Heart right ventricle (tissue), 16 donors: ENCODE data around the gene PAIP2B. TPM values are rescaled to one million over a fixed set of nuclear protein-coding genes. Genes with fewer than 3 reads are reported as not detected.
A peak's percentile ranks its signal among the peaks of the same experiment; 100 is the strongest.

Experiments used
- ATAC-seq, 8 donors: fragments of 200-7000 bp; cut with Tn5 transposase; one replicate each; pipeline ENCODE4 v1.9.1; 2020; ENCODE audit warnings: mild to moderate bottlenecking in 8 of 8, moderate library complexity in 8 of 8, moderate number of reproducible peaks in 1 of 8
- DNase-seq, 2 donors: peaks; one replicate each; pipeline ENCODE4 v3.0.0-alpha.2; 2020
- H3K27ac ChIP-seq, 10 donors: fragments of 200-600 bp; sonication (generic) in 2 of 10; one replicate each; pipeline versions ENCODE4 v1.5.0 to v1.8.0; 2020 to 2022; ENCODE audit warnings: mild to moderate bottlenecking in 3 of 10
- H3K27me3 ChIP-seq, 7 donors: fragments of 200-600 bp; one replicate each; pipeline ENCODE4 v1.8.0; 2021 to 2022; ENCODE audit warnings: mild to moderate bottlenecking in 2 of 7
- H3K36me3 ChIP-seq, 9 donors: fragments of 200-600 bp; sonication (generic) in 1 of 9; one replicate each; pipeline versions ENCODE4 v1.5.0 to v1.8.0; 2020 to 2022; ENCODE audit warnings: mild to moderate bottlenecking in 2 of 9
- H3K4me1 ChIP-seq, 9 donors: fragments of 200-600 bp; sonication (generic) in 1 of 9; one replicate each; pipeline versions ENCODE4 v1.5.0 to v1.8.0; 2020 to 2022; ENCODE audit warnings: mild to moderate bottlenecking in 4 of 9
- H3K4me3 ChIP-seq, 10 donors: fragments of 200-600 bp; sonication (generic) in 2 of 10; one replicate each; pipeline versions ENCODE4 v1.5.0 to v1.8.0; 2020 to 2022; ENCODE audit warnings: mild to moderate bottlenecking in 7 of 10, moderate library complexity in 2 of 10
- H3K9me3 ChIP-seq, 11 donors: fragments of 200-600 bp in 10 of 11; sonication (generic) in 2 of 11; one replicate each; pipeline versions ENCODE4 v1.5.0 to v1.8.0; 2013 to 2022; ENCODE audit warnings: mild to moderate bottlenecking in 2 of 11, control low read depth in 1 of 11, moderate library complexity in 1 of 11
- WGBS, 2 donors: extraction: QIAGEN DNeasy Blood & Tissue Kit; methylation state at CpG; one replicate each; pipeline ENCODE4 v1.1.7; 2013; ENCODE audit warnings: inconsistent platforms in 1 of 2; 5-methylcytosine and 5-hydroxymethylcytosine counted together
- intact Hi-C, 10 donors: fragments of 100-400 bp; cut with DNase I; formaldehyde crosslinking; loops; one replicate each; pipeline versions ENCODE4 v1.11.1 to v1.14.2; 2022
- polyA plus RNA-seq, 2 donors: library from polyadenylated mRNA; stranded (reverse); fragments of 200-250 nt; gene quantifications; one replicate each; pipeline ENCODE4 v1.2.3, GENCODE V29; 2013
- total RNA-seq, 10 donors: library from RNA; stranded (reverse); fragmentation: NEBNext Ultra II Directional in 3 of 10; extraction: Animal tissue kit (Norgen Biotek cat#: 25700) in 3 of 10; gene quantifications; one replicate each; pipeline versions ENCODE4 v1.2.1 to v1.2.4, GENCODE V29; 2021 to 2023
- TF ChIP-seq, protein P1 (sequence below), 9 donors: fragments of 200-600 bp; sonication (generic) in 2 of 9; IDR thresholded peaks; one replicate each; pipeline versions ENCODE4 v1.5.0 to v1.8.0; 2021 to 2022; ENCODE audit warnings: antibody characterized with exemption in 9 of 9, mild to moderate bottlenecking in 5 of 9, moderate library complexity in 1 of 9
- donor health status: Arrhythmogenic right ventricular cardiomyopathy.
- donor health status: ischemic (EF 13 %, LVEDD 7.1; RV severe dilation, severe dysfunction).
- donor health status: healthy with polysubstance abuse.
- donor health status: DM: no; HTN: yes; CAD: no.
- donor health status: DM: no; HTN: no; CAD: no.
- donor health status: ischemic (EF 25% LVEDD 6.9; RV normal size, moderate dysfunction).
- donor health status: ischemic (EF 25% LVEDD 5.7; RV mildly dilated, moderate dysfunction).
- donor health status: healthy.
- donor health status: DM: yes; HTN: yes; CAD: no.
- donor health status: Ischemic cardiomyopathy.
- donor health status: ischemic (EF 35%, LVEDD 5.7; RV mildly dilated, moderate dysfunction).
- donor health status: nonischemic (EF 11% LVEDD 7.7; RV severe dilation, severe dysfunction).
- donor health status: DM: yes; HTN: yes; CAD: no.
- donor health status: PGD.
- donor health status: ischemic (EF 29% LVEDD 5.4; RV normal size, mild dysfunction).
- donor health status: nonischemic (EF 23%, LVEDD 6.1; RV moderate dilation, normal function).

PAIP2B gene
- total and polyA plus RNA-seq, 12 donors: 7.2 to 108 (median 60.3) TPM

DNA sequence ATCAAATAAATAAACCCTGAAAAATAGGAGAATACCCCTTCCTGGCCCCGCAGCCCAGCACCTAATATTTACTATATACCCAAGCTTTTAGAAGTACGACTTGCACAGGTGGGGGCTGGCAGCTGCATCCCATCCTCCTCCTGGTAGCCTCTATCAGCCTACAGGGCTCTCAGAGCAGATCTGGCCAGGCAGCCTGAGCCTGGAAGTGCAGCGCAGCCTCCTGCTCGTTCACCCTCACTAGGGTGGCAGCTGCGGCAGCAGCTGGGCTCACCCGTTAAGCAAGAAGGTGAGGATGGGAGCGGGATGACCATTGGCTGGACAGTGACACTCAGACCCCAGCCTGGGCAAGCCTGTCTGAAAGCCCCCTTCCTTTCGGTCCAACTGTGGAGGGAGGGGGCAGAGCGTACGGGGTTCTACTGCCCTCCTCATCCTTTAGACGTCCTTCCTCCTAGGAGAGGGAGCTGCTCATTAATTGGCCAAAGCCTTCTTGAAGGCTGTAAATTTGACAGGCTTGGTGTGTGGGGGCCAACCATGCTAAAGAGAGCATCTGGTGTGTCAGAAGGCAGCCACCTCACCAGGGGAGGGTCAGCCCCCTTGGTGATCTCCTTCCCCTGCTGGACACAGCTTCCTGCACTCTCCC, 73.2 kb downstream of the PAIP2B start:
- WGBS, 2 donors: 76 to 83% methylated on average over 11 of the region's 11 CpGs
- Histone ChIP-seq H3K4me1 (peaks cover 0 to 20% (median 6%) of the 10 kb centered on the region in 9 donors), H3K27me3 (no peaks in the 10 kb centered on the region), H3K36me3 (peaks cover 0 to 29% (median 22%) of the 10 kb centered on the region in 9 donors), H3K4me3 (no peak overlapping the region), H3K27ac (no peak overlapping the region), H3K9me3 (no peaks in the 10 kb centered on the region)
- no peak for DNase-seq
- TF ChIP-seq, protein P1, sequence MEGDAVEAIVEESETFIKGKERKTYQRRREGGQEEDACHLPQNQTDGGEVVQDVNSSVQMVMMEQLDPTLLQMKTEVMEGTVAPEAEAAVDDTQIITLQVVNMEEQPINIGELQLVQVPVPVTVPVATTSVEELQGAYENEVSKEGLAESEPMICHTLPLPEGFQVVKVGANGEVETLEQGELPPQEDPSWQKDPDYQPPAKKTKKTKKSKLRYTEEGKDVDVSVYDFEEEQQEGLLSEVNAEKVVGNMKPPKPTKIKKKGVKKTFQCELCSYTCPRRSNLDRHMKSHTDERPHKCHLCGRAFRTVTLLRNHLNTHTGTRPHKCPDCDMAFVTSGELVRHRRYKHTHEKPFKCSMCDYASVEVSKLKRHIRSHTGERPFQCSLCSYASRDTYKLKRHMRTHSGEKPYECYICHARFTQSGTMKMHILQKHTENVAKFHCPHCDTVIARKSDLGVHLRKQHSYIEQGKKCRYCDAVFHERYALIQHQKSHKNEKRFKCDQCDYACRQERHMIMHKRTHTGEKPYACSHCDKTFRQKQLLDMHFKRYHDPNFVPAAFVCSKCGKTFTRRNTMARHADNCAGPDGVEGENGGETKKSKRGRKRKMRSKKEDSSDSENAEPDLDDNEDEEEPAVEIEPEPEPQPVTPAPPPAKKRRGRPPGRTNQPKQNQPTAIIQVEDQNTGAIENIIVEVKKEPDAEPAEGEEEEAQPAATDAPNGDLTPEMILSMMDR (IDR thresholded peaks at IDR 0.05): no peak
- no peak for ATAC-seq
- intact Hi-C loops: loop anchor here in 2 of 10 donors (10.0 kb wide), 2 partner anchors 211 to 351 kb away; no protein-coding TSS in a partner anchor

DNA sequence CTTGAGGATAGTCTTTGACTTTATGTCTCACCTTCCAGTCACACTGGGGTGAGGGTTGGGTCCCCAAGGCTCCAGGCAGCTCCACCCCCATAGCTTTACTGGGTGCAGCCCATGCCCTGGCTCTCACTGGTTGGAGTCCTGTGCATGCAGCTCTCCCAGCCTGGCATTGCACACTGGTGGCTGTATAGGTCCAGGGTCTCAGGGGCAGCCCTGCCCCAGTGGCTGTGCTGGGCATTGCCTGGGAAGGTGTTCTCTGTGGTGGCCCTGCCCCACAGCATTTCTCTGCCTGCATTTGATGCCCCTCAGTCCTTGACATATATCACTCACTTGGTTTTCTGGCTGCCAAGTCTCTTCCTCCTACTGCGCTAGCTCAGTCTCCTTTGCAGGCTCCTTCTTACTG, 75.3 kb downstream of the PAIP2B start:
- ATAC-seq (no peak), DNase-seq (no peak)
- Histone ChIP-seq H3K27me3 (no peaks in the 10 kb centered on the region), H3K9me3 (no peaks in the 10 kb centered on the region), H3K4me1 (peaks cover 0 to 18% (median 8%) of the 10 kb centered on the region in 9 donors), H3K36me3 (peaks cover 0 to 49% (median 37%) of the 10 kb centered on the region in 9 donors), H3K27ac (no peak overlapping the region), H3K4me3 (no peak overlapping the region)
- 55 to 98% methylated on average over 1 of the region's 1 CpG for WGBS, 2 donors
- intact Hi-C loops: loop anchor here in 2 of 10 donors (10.0 kb wide), 2 partner anchors 213 to 353 kb away; no protein-coding TSS in a partner anchor
- TF ChIP-seq, protein P1 (IDR thresholded peaks at IDR 0.05): no peak

DNA sequence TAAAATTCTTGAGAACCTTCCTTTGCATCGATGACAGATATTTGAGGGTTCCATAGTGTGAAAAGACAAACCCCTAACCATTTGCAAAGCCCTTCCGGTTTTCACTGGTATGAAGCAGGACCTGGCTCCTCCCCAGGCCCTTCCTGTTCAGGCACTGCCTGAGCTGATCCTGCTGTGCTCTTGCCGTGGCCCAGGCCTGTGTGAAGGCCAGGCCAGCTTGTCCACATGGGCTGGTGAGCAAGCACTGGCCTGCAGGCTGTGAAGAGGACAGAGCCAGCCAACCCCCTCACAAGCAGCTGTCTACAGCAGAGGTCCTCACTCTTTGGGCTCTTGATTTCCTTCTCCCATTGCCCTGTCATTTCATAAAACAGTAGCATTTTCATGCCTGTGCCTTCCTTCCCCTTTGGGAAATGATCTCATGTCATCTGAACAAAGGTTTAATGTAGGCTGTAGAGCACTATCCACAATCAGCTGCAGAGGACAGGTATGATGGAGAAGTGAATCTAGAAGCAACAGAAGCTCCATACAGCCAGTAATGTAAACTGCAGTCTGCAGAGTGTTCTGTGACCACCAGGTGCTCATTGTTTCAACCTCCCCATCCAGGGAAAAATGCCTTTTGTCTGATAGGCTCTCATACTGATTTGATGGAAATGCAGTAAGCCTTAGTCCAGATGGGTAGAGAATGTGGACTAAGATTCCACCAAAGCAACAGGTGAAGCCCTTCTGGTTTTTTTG, 76.7 kb downstream of the PAIP2B start:
- Histone ChIP-seq H3K4me3 (no peak overlapping the region), H3K27ac (peak overlapping the region in 1 of 10 donors; percentile 0), H3K4me1 (peaks cover 0 to 18% (median 8%) of the 10 kb centered on the region in 9 donors), H3K9me3 (no peaks in the 10 kb centered on the region), H3K27me3 (no peaks in the 10 kb centered on the region), H3K36me3 (peaks cover 0 to 63% (median 49%) of the 10 kb centered on the region in 9 donors)
- intact Hi-C loops: loop anchor here in 2 of 10 donors (10.0 kb wide), 2 partner anchors 215 to 355 kb away; no protein-coding TSS in a partner anchor
- no peak for DNase-seq
- 40 to 53% methylated on average over 3 of the region's 3 CpGs for WGBS, 2 donors
- TF ChIP-seq, protein P1 (IDR thresholded peaks at IDR 0.05): no peak
- peak in 6 of 8 donors; percentile 29 to 53 (median 38) for ATAC-seq

DNA sequence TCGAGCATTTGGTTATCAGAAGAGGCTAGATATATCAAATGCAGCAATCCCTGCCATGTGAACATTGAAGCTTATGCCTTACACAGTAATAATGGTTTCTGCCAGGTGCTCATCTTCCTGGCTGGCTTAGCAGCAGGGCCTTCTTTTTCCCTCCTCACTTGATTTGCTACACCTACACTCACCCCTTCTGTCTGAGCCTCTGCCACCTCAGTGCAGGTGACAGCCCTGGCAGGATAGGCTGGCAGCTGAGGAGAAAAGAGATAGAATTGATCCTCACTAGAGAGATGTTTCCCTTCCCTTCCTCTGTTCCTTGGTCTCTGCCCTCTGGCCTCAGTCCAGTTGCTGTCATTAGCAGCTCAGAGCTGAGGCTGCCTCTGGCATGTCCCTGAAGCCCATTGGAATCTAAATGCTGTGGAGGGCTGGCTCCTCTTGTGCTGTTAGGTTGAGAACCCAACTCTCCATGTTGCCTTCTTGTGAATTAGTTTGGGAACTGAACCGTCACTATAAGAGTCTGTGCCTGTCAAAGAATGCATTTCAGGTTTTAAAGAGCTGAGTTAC, 78.3 kb downstream of the PAIP2B start:
- WGBS, 2 donors: 49 to 67% methylated on average over 2 of the region's 2 CpGs
- peaks cover 0 to 80% (median 62%) of the 10 kb centered on the region in 9 donors for H3K36me3 ChIP-seq
- no peaks in the 10 kb centered on the region for H3K9me3 ChIP-seq
- H3K4me3 ChIP-seq: no peak overlapping the region
- DNase-seq (no peak), ATAC-seq (peak in 5 of 8 donors; percentile 29 to 59 (median 52))
- TF ChIP-seq, protein P1 (IDR thresholded peaks at IDR 0.05): no peak
- intact Hi-C loops: no loop called here
- H3K4me1 ChIP-seq: peaks cover 0 to 28% (median 11%) of the 10 kb centered on the region in 9 donors
- H3K27ac ChIP-seq: peak overlapping the region in 1 of 10 donors; percentile 52
- H3K27me3 ChIP-seq: no peaks in the 10 kb centered on the region
